ENCODE results near the gene HTR2B. TPM values are rescaled to one million over a fixed set of nuclear protein-coding genes. Genes with fewer than 3 reads are reported as not detected.
"Not testable (repeated sequence)": the region's sequence is repeated elsewhere in the genome, so short reads cannot be mapped to it uniquely, and the experiment has no call there.

The HTR2B gene
- total RNA-seq, 1 experiment from 2014 or later: not detected

DNA sequence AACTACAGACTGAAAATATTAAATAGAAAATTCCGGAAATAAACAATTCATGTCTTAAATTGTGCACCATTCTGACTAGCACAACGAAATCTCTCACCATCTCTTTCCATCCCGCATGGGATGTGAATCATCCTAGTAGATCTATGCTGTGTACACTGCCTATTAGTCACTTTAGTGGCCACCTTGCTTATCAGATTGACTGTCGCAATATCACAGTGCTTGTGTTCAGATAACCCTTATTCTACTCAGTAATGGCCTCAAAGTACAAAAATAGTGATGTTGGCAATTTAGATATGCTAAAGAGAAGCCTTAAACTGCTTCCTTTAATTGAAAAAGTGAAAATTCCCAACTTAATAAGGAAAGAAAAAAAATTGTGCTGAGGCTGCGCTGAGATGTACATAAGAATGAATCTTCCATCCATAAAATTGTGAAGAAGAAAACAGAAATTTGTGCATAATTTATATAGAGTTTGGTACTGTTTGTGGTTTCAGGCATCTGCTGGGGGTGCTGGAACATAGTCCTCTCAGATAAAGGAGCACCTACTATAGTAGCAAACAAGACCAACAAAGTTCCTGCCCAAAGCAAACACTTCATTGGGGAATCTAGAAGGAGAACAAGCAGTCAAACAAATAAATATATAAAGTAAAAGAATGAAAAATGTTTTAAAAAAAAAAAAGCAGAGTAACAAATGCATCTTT is 56.2 kb downstream of the HTR2B start:
- Mint-ChIP-seq H3K4me1 (ENCODE audit: low read depth, unreplicated experiment) (peaks cover 14% of the 10 kb centered on the region), H3K27me3 (ENCODE audit: insufficient read depth, unreplicated experiment) (no peaks in the 10 kb centered on the region), H3K9me3 (ENCODE audit: unreplicated experiment) (no peaks in the 10 kb centered on the region), H3K27ac (ENCODE audit: unreplicated experiment) (no peak overlapping the region), H3K36me3 (ENCODE audit: insufficient read depth, unreplicated experiment) (peaks cover 63% of the 10 kb centered on the region), H3K4me3 (ENCODE audit: unreplicated experiment) (peak overlapping the region; percentile 13)
- Histone ChIP-seq H3K27me3 (replicated peaks; ENCODE audit: control insufficient read depth, insufficient read depth, low read length) (no peaks in the 10 kb centered on the region), H3K4me3 (ENCODE audit: low read depth, low read length) (no peak overlapping the region), H3K4me1 (peaks cover 7% of the 10 kb centered on the region), H3K36me3 (ENCODE audit: control insufficient read depth, insufficient read depth, low read length) (no peaks in the 10 kb centered on the region), H3K9me3 (no peaks in the 10 kb centered on the region)
- no TSS peak for BruUV-seq (replicated peaks)
- TF ChIP-seq CTCF (IDR thresholded peaks at IDR 0.05; ENCODE audit: insufficient read depth in 1 of 2, low read depth in 1 of 2, low read length in 1 of 2, severe bottlenecking in 1 of 2, unreplicated experiment in 1 of 2): no peak
- ChIA-PET CTCF (interaction anchor here (1.2 kb wide), 1 partner anchor 16 kb away, joined by 3 read pairs; no protein-coding TSS in a partner anchor), POLR2A (no interaction called here)
- intact Hi-C loops (cut with micrococcal nuclease; ENCODE audit: unreplicated experiment): no loop called here
- peak; percentile 35 to 45 for DNase-seq

DNA sequence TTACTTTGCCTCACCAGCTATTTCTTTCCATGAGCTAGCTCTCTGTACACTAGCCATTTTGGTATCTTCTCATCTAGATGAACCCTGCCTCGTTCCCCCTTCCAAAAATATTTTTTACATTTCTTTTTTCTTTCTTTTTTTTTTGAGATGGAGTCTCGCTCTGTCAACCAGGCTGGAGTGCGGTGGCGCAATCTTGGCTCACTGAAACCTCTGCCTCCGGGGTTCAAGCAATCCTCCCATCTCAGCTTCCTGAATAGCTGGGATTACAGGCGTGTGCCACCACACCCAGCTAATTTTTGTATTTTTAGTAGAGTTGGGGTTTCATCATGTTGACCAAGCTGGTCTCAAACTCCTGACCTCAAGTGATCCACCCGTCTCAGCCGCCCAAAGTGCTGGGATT is 57.3 kb downstream of the HTR2B start:
- Mint-ChIP-seq H3K4me1 (ENCODE audit: low read depth, unreplicated experiment) (peaks cover 14% of the 10 kb centered on the region), H3K36me3 (ENCODE audit: insufficient read depth, unreplicated experiment) (peaks cover 63% of the 10 kb centered on the region), H3K27ac (ENCODE audit: unreplicated experiment) (peak overlapping the region; percentile 33)
- H3K9me3 Mint-ChIP-seq (ENCODE audit: unreplicated experiment); H3K27me3 ChIP-seq (replicated peaks; ENCODE audit: control insufficient read depth, insufficient read depth, low read length); H3K4me3 ChIP-seq (ENCODE audit: low read depth, low read length); H3K4me3 Mint-ChIP-seq (ENCODE audit: unreplicated experiment); BruUV-seq (replicated peaks); H3K9me3 ChIP-seq; H3K4me1 ChIP-seq; H3K36me3 ChIP-seq (ENCODE audit: control insufficient read depth, insufficient read depth, low read length); DNase-seq; POLR2A ChIA-PET; H3K27me3 Mint-ChIP-seq (ENCODE audit: insufficient read depth, unreplicated experiment); intact Hi-C loops (cut with micrococcal nuclease; ENCODE audit: unreplicated experiment): not testable (repeated sequence)
- CTCF ChIA-PET: interaction anchor here (1.2 kb wide), 1 partner anchor 15 kb away, joined by 3 read pairs; no protein-coding TSS in a partner anchor

DNA sequence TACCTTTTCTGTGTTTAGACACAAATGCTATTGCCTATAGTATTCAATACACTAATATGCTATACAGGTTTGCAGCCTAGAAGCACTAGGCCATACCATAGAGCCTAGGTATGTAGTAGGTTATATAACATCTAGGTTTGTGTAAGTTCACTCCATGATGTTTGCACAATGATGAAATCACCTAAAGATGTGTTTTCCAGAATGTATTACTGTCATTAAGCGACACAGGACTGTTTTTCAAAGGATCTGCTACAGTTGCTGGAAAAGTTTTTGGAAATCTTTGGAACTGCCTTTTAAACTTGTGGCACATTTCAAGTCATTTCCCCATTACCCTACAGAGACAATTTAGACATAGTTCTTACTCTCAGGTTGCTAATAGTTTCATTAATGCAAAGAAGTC is 58.9 kb downstream of the HTR2B start:
- DNase-seq: no peak
- H3K9me3 Mint-ChIP-seq (ENCODE audit: unreplicated experiment): no peaks in the 10 kb centered on the region
- no peak overlapping the region for H3K4me3 ChIP-seq (ENCODE audit: low read depth, low read length)
- H3K9me3 ChIP-seq: no peaks in the 10 kb centered on the region
- peaks cover 7% of the 10 kb centered on the region for H3K4me1 ChIP-seq
- no peak overlapping the region for H3K27ac Mint-ChIP-seq (ENCODE audit: unreplicated experiment)
- intact Hi-C loops (cut with micrococcal nuclease; ENCODE audit: unreplicated experiment): no loop called here
- no peak for TF ChIP-seq CTCF (IDR thresholded peaks at IDR 0.05; ENCODE audit: insufficient read depth in 1 of 2, low read depth in 1 of 2, low read length in 1 of 2, severe bottlenecking in 1 of 2, unreplicated experiment in 1 of 2)
- H3K36me3 Mint-ChIP-seq (ENCODE audit: insufficient read depth, unreplicated experiment): peaks cover 63% of the 10 kb centered on the region
- H3K4me3 Mint-ChIP-seq (ENCODE audit: unreplicated experiment): no peak overlapping the region
- BruUV-seq (replicated peaks): no TSS peak
- peaks cover 14% of the 10 kb centered on the region for H3K4me1 Mint-ChIP-seq (ENCODE audit: low read depth, unreplicated experiment)
- ChIA-PET CTCF (no interaction called here), POLR2A (no interaction called here)
- H3K27me3 Mint-ChIP-seq (ENCODE audit: insufficient read depth, unreplicated experiment): no peaks in the 10 kb centered on the region
- no peaks in the 10 kb centered on the region for H3K27me3 ChIP-seq (replicated peaks; ENCODE audit: control insufficient read depth, insufficient read depth, low read length)
- no peaks in the 10 kb centered on the region; the same call in 1 of the 2 replicates for H3K36me3 ChIP-seq (ENCODE audit: control insufficient read depth, insufficient read depth, low read length)

Data from Caco-2 (cell line).